DMS53 treated with DMSO at 0.1 percent for 48 hours (cell line): ENCODE data around the gene DAPK1.
"Not testable (repeated sequence)": the region's sequence is repeated elsewhere in the genome, so short reads cannot be mapped to it uniquely, and the experiment has no call there.

ENCODE experiments used
- DNase-seq: peaks from one replicate; lab custom pipeline; 2025; ENCODE audit not compliant: unreplicated experiment; lab: John Stamatoyannopoulos, UW

Gene DAPK1

GRCh38 chr9:87498046-87498810 lies 561 bp downstream of the DAPK1 start:
- peak; percentile 10 for DNase-seq

GRCh38 chr9:87498811-87499360 lies 1.2 kb downstream of the DAPK1 start:
- no peak for DNase-seq

- DNase-seq = no peak
Measured at GRCh38 chr9:87499424-87500017, 1.9 kb downstream of the DAPK1 start.

- DNase-seq = no peak
Measured at GRCh38 chr9:87500491-87501270, 3.0 kb downstream of the DAPK1 start.

- not testable (repeated sequence) for DNase-seq
Measured at GRCh38 chr9:87501271-87501656, 3.6 kb downstream of the DAPK1 start.

- no peak for DNase-seq
Measured at GRCh38 chr9:87501806-87502205, 4.1 kb downstream of the DAPK1 start.

- DNase-seq = no peak
Measured at GRCh38 chr9:87502391-87503221, 4.9 kb downstream of the DAPK1 start.

GRCh38 chr9:87503430-87503829 lies 5.8 kb downstream of the DAPK1 start:
- no peak for DNase-seq

GRCh38 chr9:87503927-87504326 lies 6.3 kb downstream of the DAPK1 start:
- DNase-seq = no peak

GRCh38 chr9:87504938-87505337 lies 7.3 kb downstream of the DAPK1 start:
- DNase-seq = no peak

- no peak for DNase-seq
Measured at GRCh38 chr9:87505869-87506678, 8.4 kb downstream of the DAPK1 start.

GRCh38 chr9:87507576-87507975 lies 9.9 kb downstream of the DAPK1 start:
- no peak for DNase-seq

GRCh38 chr9:87510252-87510683 lies 12.6 kb downstream of the DAPK1 start:
- DNase-seq = no peak

GRCh38 chr9:87512311-87512710 lies 14.6 kb downstream of the DAPK1 start:
- DNase-seq = no peak

- DNase-seq = no peak
Measured at GRCh38 chr9:87513161-87513560, 15.5 kb downstream of the DAPK1 start.

GRCh38 chr9:87513880-87514535 lies 16.3 kb downstream of the DAPK1 start:
- no peak for DNase-seq

GRCh38 chr9:87515006-87515405 lies 17.3 kb downstream of the DAPK1 start:
- DNase-seq = no peak

- DNase-seq = no peak
Measured at GRCh38 chr9:87515588-87516221, 18.0 kb downstream of the DAPK1 start.
